HG03108 (cell line): ENCODE data around the gene KAT5.
"Not testable (repeated sequence)": the region's sequence is repeated elsewhere in the genome, so short reads cannot be mapped to it uniquely, and the experiment has no call there.

ENCODE experiments used
- ATAC-seq: cut with Tn5 transposase; IDR thresholded peaks from one replicate; pipeline ENCODE4 v1.9.1; 2021; ENCODE audit warnings: moderate library complexity; ENCODE audit not compliant: unreplicated experiment

KAT5 gene

DNA sequence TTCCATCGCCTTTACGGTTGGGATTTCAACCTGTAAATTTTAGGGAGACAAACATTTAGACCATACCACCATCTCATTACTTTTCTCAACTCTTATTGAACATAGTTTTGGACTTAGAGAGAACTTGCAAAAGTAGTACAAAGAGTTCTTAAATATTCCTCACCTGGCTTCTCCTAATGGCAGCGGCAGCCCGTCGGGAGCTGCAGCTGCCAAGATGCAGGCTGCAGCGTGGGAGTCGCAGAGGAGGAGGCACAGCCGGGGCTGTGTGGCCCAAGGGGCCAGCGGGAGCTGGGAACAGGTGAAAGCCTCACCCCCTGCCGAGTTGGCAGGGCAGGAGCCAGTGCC is 31.6 kb downstream of the KAT5 start:
- no peak for ATAC-seq

DNA sequence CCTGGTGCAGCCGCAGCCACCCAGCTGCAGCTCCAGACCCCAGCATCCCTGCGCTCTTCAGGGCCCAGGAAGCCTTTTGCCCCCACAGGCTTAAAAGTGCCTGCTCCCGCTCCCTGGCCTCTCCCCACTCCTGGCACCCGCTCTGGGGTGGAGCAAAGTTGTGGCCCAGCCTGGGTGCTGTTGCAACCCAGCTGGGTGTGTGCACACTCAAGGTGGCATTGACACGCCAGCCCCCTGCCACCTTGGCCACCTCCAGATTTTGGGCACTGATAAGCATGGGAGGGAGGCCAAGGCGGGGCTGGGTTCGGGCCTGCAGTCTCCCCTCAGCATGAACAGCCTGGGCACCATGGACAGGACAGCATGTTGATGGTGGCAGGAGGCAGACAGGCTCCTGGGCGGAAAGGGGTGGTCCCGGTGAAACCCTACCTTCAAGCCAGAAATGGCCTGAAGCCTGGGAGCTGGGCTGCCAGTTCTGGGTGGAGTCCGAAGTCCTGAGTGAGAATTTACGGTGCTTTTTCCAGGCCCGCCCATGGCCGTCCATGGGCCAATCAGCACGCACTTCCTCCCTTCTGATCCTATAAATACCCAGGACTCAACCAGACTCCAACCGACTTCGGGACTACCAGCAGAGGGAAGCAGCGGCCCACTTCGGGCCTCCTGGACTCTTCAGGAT is 32.1 kb downstream of the KAT5 start:
- ATAC-seq: no peak

DNA sequence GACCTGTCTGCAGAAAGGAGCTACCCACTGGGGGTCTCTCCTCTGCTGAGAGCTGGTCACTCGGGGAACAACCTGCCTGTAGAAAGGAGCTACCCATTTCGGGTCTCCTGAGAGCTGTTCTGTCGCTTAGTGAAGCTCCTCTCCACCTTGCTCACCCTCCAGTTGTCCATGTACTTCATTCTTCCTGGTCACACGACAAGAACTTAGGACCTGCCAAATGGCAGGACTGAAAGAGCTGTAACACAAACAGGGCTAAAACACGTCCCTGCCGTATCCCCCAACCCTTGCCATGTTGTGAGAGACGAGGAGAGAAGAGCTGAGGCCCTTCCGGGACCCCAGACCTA is 32.6 kb downstream of the KAT5 start:
- no peak for ATAC-seq

DNA sequence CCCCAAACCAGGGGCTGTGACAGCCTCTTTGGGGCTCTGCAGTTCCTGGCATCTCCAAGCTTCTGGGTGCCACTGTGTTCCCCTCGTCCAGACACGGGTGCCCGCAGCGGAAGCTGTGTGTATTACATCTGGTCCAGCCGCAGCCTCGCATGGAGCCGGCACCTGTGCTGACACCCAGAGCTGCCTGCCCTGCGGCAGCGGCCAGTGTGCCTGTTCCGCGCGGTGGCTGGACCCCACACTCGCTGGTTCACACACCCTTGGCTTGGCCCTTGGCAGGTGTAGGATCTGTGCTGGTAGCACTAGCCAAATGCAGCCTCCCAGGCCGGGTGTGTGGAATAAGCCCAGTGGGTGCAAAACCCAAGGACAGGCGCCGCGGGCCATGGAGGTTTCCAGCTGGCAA is 33.0 kb downstream of the KAT5 start:
- ATAC-seq: no peak

DNA sequence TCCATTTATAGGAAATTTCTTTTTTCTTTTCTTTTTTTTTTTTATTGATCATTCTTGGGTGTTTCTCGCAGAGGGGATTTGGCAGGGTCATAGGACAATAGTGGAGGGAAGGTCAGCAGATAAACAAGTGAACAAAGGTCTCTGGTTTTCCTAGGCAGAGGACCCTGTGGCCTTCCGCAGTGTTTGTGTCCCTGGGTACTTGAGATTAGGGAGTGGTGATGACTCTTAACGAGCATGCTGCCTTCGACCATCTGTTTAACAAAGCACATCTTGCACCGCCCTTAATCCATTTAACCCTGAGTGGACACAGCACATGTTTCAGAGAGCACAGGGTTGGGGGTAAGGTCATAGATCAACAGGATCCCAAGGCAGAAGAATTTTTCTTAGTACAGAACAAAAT is 50.1 kb downstream of the KAT5 start:
- ATAC-seq: not testable (repeated sequence)

DNA sequence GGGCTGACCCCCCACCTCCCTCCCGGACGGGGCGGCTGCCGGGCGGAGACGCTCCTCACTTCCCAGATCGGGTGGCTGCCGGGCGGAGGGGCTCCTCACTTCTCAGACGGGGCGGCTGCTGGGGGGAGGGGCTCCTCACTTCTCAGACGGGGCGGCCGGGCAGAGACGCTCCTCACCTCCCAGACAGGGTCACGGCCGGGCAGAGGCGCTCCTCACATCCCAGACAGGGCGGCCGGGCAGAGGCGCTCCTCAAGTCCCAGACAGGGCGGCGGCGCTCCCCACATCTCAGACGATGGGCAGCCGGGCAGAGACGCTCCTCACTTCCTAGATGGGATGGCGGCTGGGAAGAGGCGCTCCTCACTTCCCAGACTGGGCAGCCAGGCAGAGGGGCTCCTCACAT is 50.8 kb downstream of the KAT5 start:
- ATAC-seq: not testable (repeated sequence)

DNA sequence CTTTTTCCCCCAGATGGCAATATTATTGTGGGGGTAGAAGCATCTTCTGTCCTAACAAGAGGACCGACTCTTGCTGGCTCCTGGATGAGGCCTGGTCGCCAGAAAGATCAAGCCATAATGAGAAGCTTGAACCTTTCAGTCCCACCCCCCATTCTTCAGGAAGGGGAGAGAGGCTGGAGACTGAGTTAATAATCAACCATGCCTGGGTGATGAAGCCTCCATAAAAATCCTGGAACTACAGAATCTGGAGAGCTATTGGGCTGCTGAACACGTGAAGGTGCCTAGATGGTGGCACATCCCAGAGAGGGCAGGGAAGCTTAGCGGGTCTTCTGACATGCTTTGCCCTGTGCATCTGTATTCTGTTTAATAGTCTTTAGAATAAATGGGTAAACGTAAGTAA is 52.4 kb downstream of the KAT5 start:
- no peak for ATAC-seq

DNA sequence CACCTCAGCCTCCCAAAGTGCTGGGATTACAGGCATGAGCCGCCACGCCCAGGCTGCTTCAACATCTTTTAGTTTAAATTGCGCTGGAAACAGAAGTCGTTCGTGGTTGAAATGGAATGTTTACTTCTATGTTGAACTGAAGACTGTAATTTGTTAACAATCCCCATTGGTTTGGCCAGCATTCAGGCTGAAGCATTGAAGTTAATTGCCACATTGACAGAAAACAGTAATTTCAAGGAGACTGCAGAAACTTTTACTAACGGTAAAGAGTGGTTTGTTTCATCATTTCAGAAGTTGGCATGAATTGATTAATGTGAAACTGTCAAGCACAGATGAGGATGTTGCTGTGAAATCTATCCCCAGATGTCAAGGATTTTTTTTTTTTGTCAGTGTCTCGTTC is 54.5 kb downstream of the KAT5 start:
- ATAC-seq: no peak

DNA sequence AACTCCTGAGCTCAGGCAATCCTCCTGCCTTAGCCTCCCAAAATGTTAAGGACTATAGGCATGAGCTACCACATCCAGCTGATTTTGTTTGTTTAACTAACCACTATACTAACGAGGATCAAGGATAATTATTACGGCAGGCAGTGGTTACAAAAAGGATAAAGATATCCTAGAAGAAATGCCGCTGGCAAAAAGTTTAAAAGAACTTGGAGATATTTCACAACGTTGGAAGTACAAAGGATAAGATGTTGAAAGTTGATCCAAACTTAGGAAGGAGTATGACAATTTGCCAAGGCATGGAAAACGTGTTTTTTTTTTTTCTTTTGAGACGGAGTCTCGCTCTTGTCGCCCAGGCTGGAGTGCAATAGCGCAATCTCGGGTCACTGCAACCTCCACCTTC is 55.4 kb downstream of the KAT5 start:
- no peak for ATAC-seq

DNA sequence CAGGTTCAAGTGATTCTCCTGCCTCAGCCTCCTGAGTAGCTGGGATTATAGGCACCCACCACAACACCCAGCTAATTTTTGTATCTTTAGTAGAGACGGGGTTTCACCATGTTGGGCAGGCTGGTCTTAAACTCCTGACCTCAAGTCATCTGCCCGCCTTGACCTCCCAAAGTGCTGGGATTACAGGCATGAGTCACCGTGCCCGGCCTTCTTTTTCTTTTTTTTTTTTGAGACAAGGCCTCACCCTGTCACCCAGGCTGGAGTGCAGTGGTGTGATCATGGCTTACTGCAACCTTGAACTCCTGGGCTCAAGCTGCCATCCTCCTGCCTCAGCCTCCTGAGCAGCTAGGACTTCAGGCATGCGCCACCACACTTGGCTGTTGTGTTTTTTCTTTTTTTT is 55.8 kb downstream of the KAT5 start:
- ATAC-seq: not testable (repeated sequence)
